ENCODE results near the gene CARD14.
"Not testable (repeated sequence)": the region's sequence is repeated elsewhere in the genome, so short reads cannot be mapped to it uniquely, and the experiment has no call there.

CARD14 gene

GRCh38 chr17:80187090-80187489 lies 17.3 kb downstream of the CARD14 start:
- no peak for DNase-seq

GRCh38 chr17:80187515-80187941 lies 17.7 kb downstream of the CARD14 start:
- no peak for DNase-seq

- DNase-seq, result no peak
These were observed 19.8 kb downstream of the CARD14 start for GRCh38 chr17:80189611-80190010.

GRCh38 chr17:80190716-80191115 lies 20.9 kb downstream of the CARD14 start:
- no peak for DNase-seq

- no peak for DNase-seq
These were observed 21.4 kb downstream of the CARD14 start for GRCh38 chr17:80191192-80191591.

GRCh38 chr17:80191865-80192661 lies 22.2 kb downstream of the CARD14 start:
- no peak for DNase-seq

GRCh38 chr17:80195141-80195540 lies 25.3 kb downstream of the CARD14 start:
- DNase-seq, result no peak

- no peak for DNase-seq
These were observed 26.1 kb downstream of the CARD14 start for GRCh38 chr17:80195671-80196529.

- DNase-seq, result no peak
These were observed 26.8 kb downstream of the CARD14 start for GRCh38 chr17:80196652-80197051.

GRCh38 chr17:80198144-80198661 lies 28.4 kb downstream of the CARD14 start:
- DNase-seq, result no peak

GRCh38 chr17:80199295-80199694 lies 29.5 kb downstream of the CARD14 start:
- DNase-seq, result not testable (repeated sequence)

GRCh38 chr17:80201446-80201845 lies 31.6 kb downstream of the CARD14 start:
- no peak for DNase-seq

- no peak for DNase-seq
These were observed 32.4 kb downstream of the CARD14 start for GRCh38 chr17:80202197-80202596.

GRCh38 chr17:80203471-80203963 lies 33.7 kb downstream of the CARD14 start:
- DNase-seq, result no peak

GRCh38 chr17:80204626-80205468 lies 35.0 kb downstream of the CARD14 start:
- DNase-seq, result no peak

- DNase-seq, result no peak
These were observed 36.0 kb downstream of the CARD14 start for GRCh38 chr17:80205811-80206210.

- no peak for DNase-seq
These were observed 38.2 kb downstream of the CARD14 start for GRCh38 chr17:80208050-80208449.

GRCh38 chr17:80209765-80210164 lies 39.9 kb downstream of the CARD14 start:
- no peak for DNase-seq

GRCh38 chr17:80210348-80211108 lies 40.7 kb downstream of the CARD14 start:
- DNase-seq, result no peak

- DNase-seq, result no peak
These were observed 42.3 kb downstream of the CARD14 start for GRCh38 chr17:80212109-80212508.

GRCh38 chr17:80212511-80212910 lies 42.7 kb downstream of the CARD14 start:
- no peak for DNase-seq
